Activated naive CD4-positive, alpha-beta T cell treated with anti-CD3 and anti-CD28 coated beads, Interleukin-2, amount 10 ng/mL, durations not matched to agents 7 days and 5 days (primary cell): ENCODE measurements around the gene CCDC68.

Experiments
- CTCF ChIA-PET: fragments of 350-600 bp; sonication (Branson Sonifier 250); formaldehyde crosslinking; loops from one replicate; lab custom pipeline; 2021; ENCODE audit warnings: antibody characterized with exemption; lab: Charles Lee
- DNase-seq: peaks from one replicate; pipeline ENCODE4 v3.0.0-alpha.2; 2020
- H3K27ac Mint-ChIP-seq: one replicate; pipeline ENCODE4 v1.8.0; 2021; ENCODE audit warnings: mild to moderate bottlenecking, moderate library complexity, mixed read lengths
- H3K27me3 Mint-ChIP-seq: one replicate; pipeline ENCODE4 v1.8.0; 2021; ENCODE audit warnings: mild to moderate bottlenecking, mixed read lengths
- H3K36me3 Mint-ChIP-seq: one replicate; pipeline ENCODE4 v1.8.0; 2021; ENCODE audit warnings: mixed read lengths
- H3K4me1 Mint-ChIP-seq: one replicate; pipeline ENCODE4 v1.8.0; 2021; ENCODE audit warnings: mixed read lengths
- H3K4me3 Mint-ChIP-seq: one replicate; pipeline ENCODE4 v1.8.0; 2021; ENCODE audit warnings: mild to moderate bottlenecking, moderate library complexity, mixed read lengths
- H3K9me3 Mint-ChIP-seq: one replicate; pipeline ENCODE4 v1.8.0; 2021; ENCODE audit warnings: mixed read lengths

The CCDC68 gene

GRCh38 chr18:54949588-54949987 is 9.7 kb downstream of the CCDC68 start:
- Mint-ChIP-seq H3K9me3 (no peaks in the 10 kb centered on the region), H3K27me3 (peaks cover 25% of the 10 kb centered on the region), H3K4me1 (peaks cover 22% of the 10 kb centered on the region), H3K36me3 (no peaks in the 10 kb centered on the region), H3K4me3 (no peak overlapping the region), H3K27ac (no peak overlapping the region)
- no peak for DNase-seq
- CTCF ChIA-PET = interaction anchor here (0.8 to 3.8 kb wide), 7 partner anchors 9 to 505 kb away, joined by 3 to 25 read pairs (median 3); no protein-coding TSS in a partner anchor

- DNase-seq = no peak
- Mint-ChIP-seq H3K36me3 (no peaks in the 10 kb centered on the region), H3K9me3 (no peaks in the 10 kb centered on the region), H3K4me1 (peaks cover 22% of the 10 kb centered on the region), H3K27me3 (peaks cover 21% of the 10 kb centered on the region), H3K27ac (no peak overlapping the region), H3K4me3 (no peak overlapping the region)
- CTCF ChIA-PET = no interaction called here
Measured at GRCh38 chr18:54948350-54948837, 10.9 kb downstream of the CCDC68 start.

GRCh38 chr18:54947091-54947490 is 12.2 kb downstream of the CCDC68 start:
- no peak overlapping the region for H3K27ac Mint-ChIP-seq
- H3K4me1 Mint-ChIP-seq = peaks cover 22% of the 10 kb centered on the region
- no peaks in the 10 kb centered on the region for H3K9me3 Mint-ChIP-seq
- H3K27me3 Mint-ChIP-seq = peaks cover 21% of the 10 kb centered on the region
- CTCF ChIA-PET = no interaction called here
- no peaks in the 10 kb centered on the region for H3K36me3 Mint-ChIP-seq
- DNase-seq = no peak
- no peak overlapping the region for H3K4me3 Mint-ChIP-seq

- CTCF ChIA-PET = no interaction called here
- Mint-ChIP-seq H3K9me3 (no peaks in the 10 kb centered on the region), H3K4me1 (peaks cover 22% of the 10 kb centered on the region), H3K27ac (peak overlapping the region; percentile 75), H3K4me3 (peak overlapping the region; percentile 67), H3K36me3 (no peaks in the 10 kb centered on the region), H3K27me3 (peaks cover 21% of the 10 kb centered on the region)
- peak; percentile 43 for DNase-seq
Measured at GRCh38 chr18:54946149-54946581, 13.1 kb downstream of the CCDC68 start.

GRCh38 chr18:54945576-54946125 is 13.6 kb downstream of the CCDC68 start:
- H3K4me3 Mint-ChIP-seq = peak overlapping the region; percentile 67
- H3K27ac Mint-ChIP-seq = peak overlapping the region; percentile 75
- CTCF ChIA-PET = no interaction called here
- no peaks in the 10 kb centered on the region for H3K36me3 Mint-ChIP-seq
- no peak for DNase-seq
- peaks cover 22% of the 10 kb centered on the region for H3K4me1 Mint-ChIP-seq
- peaks cover 21% of the 10 kb centered on the region for H3K27me3 Mint-ChIP-seq
- no peaks in the 10 kb centered on the region for H3K9me3 Mint-ChIP-seq

- Mint-ChIP-seq H3K27ac (no peak overlapping the region), H3K4me3 (no peak overlapping the region), H3K27me3 (no peaks in the 10 kb centered on the region), H3K4me1 (peaks cover 20% of the 10 kb centered on the region), H3K9me3 (no peaks in the 10 kb centered on the region), H3K36me3 (no peaks in the 10 kb centered on the region)
- DNase-seq = no peak
- CTCF ChIA-PET = no interaction called here
Measured at GRCh38 chr18:54942569-54942968, 16.7 kb downstream of the CCDC68 start.

GRCh38 chr18:54942144-54942543 is 17.1 kb downstream of the CCDC68 start:
- CTCF ChIA-PET = no interaction called here
- no peak overlapping the region for H3K27ac Mint-ChIP-seq
- H3K4me3 Mint-ChIP-seq = no peak overlapping the region
- no peak for DNase-seq
- no peaks in the 10 kb centered on the region for H3K9me3 Mint-ChIP-seq
- H3K4me1 Mint-ChIP-seq = peaks cover 20% of the 10 kb centered on the region
- no peaks in the 10 kb centered on the region for H3K27me3 Mint-ChIP-seq
- no peaks in the 10 kb centered on the region for H3K36me3 Mint-ChIP-seq

GRCh38 chr18:54939361-54939917 is 19.8 kb downstream of the CCDC68 start:
- no peak overlapping the region for H3K4me3 Mint-ChIP-seq
- H3K27ac Mint-ChIP-seq = no peak overlapping the region
- DNase-seq = no peak
- no peaks in the 10 kb centered on the region for H3K36me3 Mint-ChIP-seq
- H3K4me1 Mint-ChIP-seq = no peaks in the 10 kb centered on the region
- H3K27me3 Mint-ChIP-seq = peaks cover 4% of the 10 kb centered on the region
- H3K9me3 Mint-ChIP-seq = no peaks in the 10 kb centered on the region
- CTCF ChIA-PET = no interaction called here

GRCh38 chr18:54938506-54938905 is 20.8 kb downstream of the CCDC68 start:
- Mint-ChIP-seq H3K9me3 (no peaks in the 10 kb centered on the region), H3K4me3 (no peak overlapping the region), H3K27me3 (peaks cover 4% of the 10 kb centered on the region), H3K36me3 (no peaks in the 10 kb centered on the region), H3K4me1 (no peaks in the 10 kb centered on the region), H3K27ac (no peak overlapping the region)
- DNase-seq = no peak
- CTCF ChIA-PET = no interaction called here

GRCh38 chr18:54932472-54932871 is 26.8 kb downstream of the CCDC68 start:
- Mint-ChIP-seq H3K4me3 (no peak overlapping the region), H3K27ac (no peak overlapping the region), H3K4me1 (no peaks in the 10 kb centered on the region), H3K27me3 (peaks cover 8% of the 10 kb centered on the region), H3K9me3 (no peaks in the 10 kb centered on the region), H3K36me3 (no peaks in the 10 kb centered on the region)
- no peak for DNase-seq
- CTCF ChIA-PET = no interaction called here

GRCh38 chr18:54931152-54931551 is 28.1 kb downstream of the CCDC68 start:
- CTCF ChIA-PET = no interaction called here

GRCh38 chr18:54928236-54928635 is 31.0 kb downstream of the CCDC68 start:
- no peak overlapping the region for H3K4me3 Mint-ChIP-seq
- H3K36me3 Mint-ChIP-seq = no peaks in the 10 kb centered on the region
- H3K9me3 Mint-ChIP-seq = no peaks in the 10 kb centered on the region
- no peak overlapping the region for H3K27ac Mint-ChIP-seq
- peaks cover 4% of the 10 kb centered on the region for H3K27me3 Mint-ChIP-seq
- no peaks in the 10 kb centered on the region for H3K4me1 Mint-ChIP-seq
- CTCF ChIA-PET = no interaction called here
- no peak for DNase-seq

More at GRCh38 chr18:54931152-54931551, 28.1 kb downstream of the CCDC68 start:
- no peaks in the 10 kb centered on the region for H3K36me3 Mint-ChIP-seq
- no peak overlapping the region for H3K27ac Mint-ChIP-seq
- H3K9me3 Mint-ChIP-seq = no peaks in the 10 kb centered on the region
- no peak overlapping the region for H3K4me3 Mint-ChIP-seq
- H3K4me1 Mint-ChIP-seq = no peaks in the 10 kb centered on the region
- peaks cover 4% of the 10 kb centered on the region for H3K27me3 Mint-ChIP-seq
- DNase-seq = no peak

GRCh38 chr18:54926593-54927325 is 32.5 kb downstream of the CCDC68 start:
- no peak for DNase-seq
- Mint-ChIP-seq H3K4me3 (no peak overlapping the region), H3K27me3 (no peaks in the 10 kb centered on the region), H3K27ac (no peak overlapping the region), H3K36me3 (no peaks in the 10 kb centered on the region), H3K4me1 (no peaks in the 10 kb centered on the region), H3K9me3 (no peaks in the 10 kb centered on the region)
- CTCF ChIA-PET = interaction anchor here (1.2 to 1.5 kb wide), 2 partner anchors 149 to 209 kb away, joined by 3 read pairs; no protein-coding TSS in a partner anchor

- no peaks in the 10 kb centered on the region for H3K27me3 Mint-ChIP-seq
Measured at GRCh38 chr18:54924948-54925347, 34.3 kb downstream of the CCDC68 start.

More at GRCh38 chr18:54924948-54925347, 34.3 kb downstream of the CCDC68 start:
- CTCF ChIA-PET = no interaction called here
- no peaks in the 10 kb centered on the region for H3K4me1 Mint-ChIP-seq
- no peaks in the 10 kb centered on the region for H3K9me3 Mint-ChIP-seq
- DNase-seq = no peak
- no peak overlapping the region for H3K27ac Mint-ChIP-seq
- no peak overlapping the region for H3K4me3 Mint-ChIP-seq
- no peaks in the 10 kb centered on the region for H3K36me3 Mint-ChIP-seq
